Brain microvascular endothelial cell (primary cell): ENCODE data around the gene CENPQ.

ENCODE experiments used
- DNase-seq: peaks from one replicate; pipeline ENCODE4 v3.0.0-alpha.2; 2020
- H3K27ac ChIP-seq: fragments of 250-450 bp; sonication (Bioruptor Pico); 2 replicates; pipeline ENCODE4 v1.5.1; 2020; ENCODE audit warnings: mild to moderate bottlenecking, moderate library complexity
- H3K27me3 ChIP-seq: fragments of 250-450 bp; sonication (Bioruptor Pico); replicated peaks from 2 replicates; pipeline ENCODE4 v1.5.1; 2020; ENCODE audit warnings: mild to moderate bottlenecking
- H3K36me3 ChIP-seq: fragments of 250-450 bp; sonication (Bioruptor Pico); replicated peaks from 2 replicates; pipeline ENCODE4 v1.5.1; 2020; ENCODE audit warnings: mild to moderate bottlenecking
- H3K4me3 ChIP-seq: 2 replicates; pipeline ENCODE4 v1.5.1; 2011; ENCODE audit warnings: low read depth, mild to moderate bottlenecking, control low read depth, low read length, moderate library complexity
- CTCF ChIP-seq: IDR thresholded peaks from 2 replicates; pipeline ENCODE4 v1.5.1; 2011; ENCODE audit warnings: low read depth, mild to moderate bottlenecking, moderate library complexity, low read length, control low read depth, inconsistent platforms; ENCODE audit errors: missing control alignments
- in situ Hi-C: cut with HindIII; loops from 2 replicates; pipeline ENCODE4 v1.10.0; 2017; ENCODE audit warnings: low sequenced_read_pairs, low pct_ligation_motif_present

CENPQ gene

GRCh38 chr6:49519660-49520059, 56.5 kb downstream of the CENPQ start:
- Histone ChIP-seq H3K4me3 (no peak overlapping the region), H3K27me3 (no peaks in the 10 kb centered on the region), H3K36me3 (no peaks in the 10 kb centered on the region), H3K27ac (no peak overlapping the region)
- no peak for DNase-seq
- TF ChIP-seq CTCF = no peak
- in situ Hi-C loops = no loop called here

GRCh38 chr6:49522710-49523593, 59.8 kb downstream of the CENPQ start:
- in situ Hi-C loops = no loop called here
- Histone ChIP-seq H3K36me3 (no peaks in the 10 kb centered on the region), H3K4me3 (no peak overlapping the region), H3K27me3 (no peaks in the 10 kb centered on the region), H3K27ac (no peak overlapping the region)
- no peak for TF ChIP-seq CTCF
- no peak for DNase-seq

GRCh38 chr6:49523901-49524300, 60.7 kb downstream of the CENPQ start:
- in situ Hi-C loops = no loop called here
- H3K27me3 ChIP-seq = no peaks in the 10 kb centered on the region
- H3K27ac ChIP-seq = no peak overlapping the region
- no peak for DNase-seq
- no peaks in the 10 kb centered on the region for H3K36me3 ChIP-seq
- H3K4me3 ChIP-seq = no peak overlapping the region
- no peak for TF ChIP-seq CTCF

GRCh38 chr6:49524541-49524940, 61.4 kb downstream of the CENPQ start:
- TF ChIP-seq CTCF = no peak
- Histone ChIP-seq H3K27me3 (no peaks in the 10 kb centered on the region), H3K4me3 (no peak overlapping the region), H3K36me3 (no peaks in the 10 kb centered on the region), H3K27ac (no peak overlapping the region)
- no peak for DNase-seq
- in situ Hi-C loops = no loop called here

- Histone ChIP-seq H3K27ac (no peak overlapping the region), H3K4me3 (no peak overlapping the region), H3K27me3 (no peaks in the 10 kb centered on the region), H3K36me3 (no peaks in the 10 kb centered on the region)
- DNase-seq = no peak
- TF ChIP-seq CTCF = no peak
- in situ Hi-C loops = no loop called here
Measured at GRCh38 chr6:49526598-49526997, 63.4 kb downstream of the CENPQ start.

GRCh38 chr6:49527320-49527719, 64.2 kb downstream of the CENPQ start:
- in situ Hi-C loops = no loop called here
- Histone ChIP-seq H3K27me3 (no peaks in the 10 kb centered on the region), H3K36me3 (no peaks in the 10 kb centered on the region), H3K27ac (no peak overlapping the region), H3K4me3 (no peak overlapping the region)
- no peak for TF ChIP-seq CTCF
- DNase-seq = no peak
